LHCN-M2 (cell line): ENCODE results near the gene SIVA1. TPM values are rescaled to one million over a fixed set of nuclear protein-coding genes. Genes with fewer than 3 reads are reported as not detected.

Experiments used
- total RNA-seq: library from RNA; depleted of rRNA; stranded (reverse); fragments of >200 nt; gene quantifications from 2 replicates; pipeline ENCODE4 v1.2.3, GENCODE V29; 2014; rRNA removed

The SIVA1 gene
- total RNA-seq, 1 experiment from 2014 or later = 317 TPM

Other genes with a start within 250 kb of the SIVA1 start
- not detected in 2 replicates for gene C14orf180, start 173.4 kb upstream of the SIVA1 start, total RNA-seq
- gene TMEM179, start 148.4 kb upstream of the SIVA1 start, total RNA-seq = not detected in 2 replicates
- 78.1 and 87.8 TPM in 2 replicates for gene INF2, start 63.5 kb upstream of the SIVA1 start, total RNA-seq
- 2.5 and 2.8 TPM in 2 replicates for gene ADSS1, start 28.9 kb upstream of the SIVA1 start, total RNA-seq
- gene AKT1, start 42.6 kb downstream of the SIVA1 start, total RNA-seq = 205 and 222 TPM in 2 replicates
- gene ZBTB42, start 48.0 kb downstream of the SIVA1 start, total RNA-seq = 2.8 and 3.0 TPM in 2 replicates
- gene CEP170B, start 112.1 kb downstream of the SIVA1 start, total RNA-seq = 30.3 and 32.7 TPM in 2 replicates
- gene PLD4, start 171.7 kb downstream of the SIVA1 start, total RNA-seq = not detected in 2 replicates
- gene AHNAK2, start 225.2 kb downstream of the SIVA1 start, total RNA-seq = 65.9 and 88.2 TPM in 2 replicates
- 9.4 and 10.8 TPM in 2 replicates for gene CLBA1, start 232.6 kb downstream of the SIVA1 start, total RNA-seq